ENCODE results near the gene LPO.

DNA sequence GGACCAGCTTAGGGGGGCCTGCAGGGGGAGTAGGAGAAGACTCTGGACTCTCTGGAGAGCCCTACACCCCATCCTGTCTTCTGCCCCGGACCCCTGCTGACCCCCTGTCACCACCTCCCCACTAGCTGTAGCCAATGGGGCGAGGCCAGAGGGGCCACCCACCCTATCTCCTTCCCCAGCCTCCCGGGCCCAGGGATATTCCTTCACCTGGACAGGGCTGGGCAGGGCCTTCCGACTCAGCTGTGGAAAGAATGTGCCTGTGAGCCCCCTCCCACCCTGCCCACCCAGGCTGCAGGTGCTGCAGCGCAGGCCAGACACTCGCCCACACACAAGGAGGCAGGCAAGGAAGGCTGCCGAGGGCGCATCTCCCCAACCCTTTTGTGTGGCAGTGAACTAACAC is 67.2 kb downstream of the LPO start:
- TF ChIP-seq CTCF (IDR thresholded peaks at IDR 0.05) = no peak
- no peak for TF ChIP-seq POLR2A (IDR thresholded peaks at IDR 0.05)

Data from lower leg skin (tissue), 3 donors.